Sciatic nerve (tissue), 2 donors: ENCODE results near the gene ANGPTL3. TPM values are rescaled to one million over a fixed set of nuclear protein-coding genes. Genes with fewer than 3 reads are reported as not detected.
"Not testable (repeated sequence)": the region's sequence is repeated elsewhere in the genome, so short reads cannot be mapped to it uniquely, and the experiment has no call there.

Source experiments
- ATAC-seq: fragments of 200-7000 bp; cut with Tn5 transposase; one replicate; pipeline ENCODE4 v1.9.1; 2020; ENCODE audit warnings: mild to moderate bottlenecking, moderate library complexity
- DNase-seq: peaks from one replicate; pipeline ENCODE4 v3.0.0-alpha.2; 2020; ENCODE audit warnings: low spot score
- intact Hi-C: fragments of 100-400 bp; cut with DNase I; formaldehyde crosslinking; loops from one replicate; pipeline ENCODE4 v1.14.2; 2022
- total RNA-seq: library from RNA; stranded (reverse); fragmentation: NEBNext Ultra II Directional; extraction: Animal tissue kit (Norgen Biotek cat#: 25700); gene quantifications from one replicate; pipeline ENCODE4 v1.2.1, GENCODE V29; 2021
- donor health status: DM: no; HTN: no; CAD: no.
- donor health status: DM: no; HTN: no; CAD: no.

Gene ANGPTL3, protein sequence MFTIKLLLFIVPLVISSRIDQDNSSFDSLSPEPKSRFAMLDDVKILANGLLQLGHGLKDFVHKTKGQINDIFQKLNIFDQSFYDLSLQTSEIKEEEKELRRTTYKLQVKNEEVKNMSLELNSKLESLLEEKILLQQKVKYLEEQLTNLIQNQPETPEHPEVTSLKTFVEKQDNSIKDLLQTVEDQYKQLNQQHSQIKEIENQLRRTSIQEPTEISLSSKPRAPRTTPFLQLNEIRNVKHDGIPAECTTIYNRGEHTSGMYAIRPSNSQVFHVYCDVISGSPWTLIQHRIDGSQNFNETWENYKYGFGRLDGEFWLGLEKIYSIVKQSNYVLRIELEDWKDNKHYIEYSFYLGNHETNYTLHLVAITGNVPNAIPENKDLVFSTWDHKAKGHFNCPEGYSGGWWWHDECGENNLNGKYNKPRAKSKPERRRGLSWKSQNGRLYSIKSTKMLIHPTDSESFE
- total RNA-seq: not detected

DNA sequence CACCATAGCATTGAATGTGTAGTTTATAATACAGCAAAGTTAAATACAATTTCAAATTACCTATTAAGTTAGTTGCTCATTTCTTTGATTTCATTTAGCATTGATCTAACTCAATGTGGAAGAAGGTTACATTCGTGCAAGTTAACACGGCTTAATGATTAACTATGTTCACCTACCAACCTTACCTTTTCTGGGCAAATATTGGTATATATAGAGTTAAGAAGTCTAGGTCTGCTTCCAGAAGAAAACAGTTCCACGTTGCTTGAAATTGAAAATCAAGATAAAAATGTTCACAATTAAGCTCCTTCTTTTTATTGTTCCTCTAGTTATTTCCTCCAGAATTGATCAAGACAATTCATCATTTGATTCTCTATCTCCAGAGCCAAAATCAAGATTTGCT, at the start of gene ANGPTL3:
ANGPTL3 (plus strand) TSS at position 240 of the 400 bp plus-strand sequence; CDS start at position 287, 47 bp downstream.
- intact Hi-C loops: no loop called here
- ATAC-seq: no peak

DNA sequence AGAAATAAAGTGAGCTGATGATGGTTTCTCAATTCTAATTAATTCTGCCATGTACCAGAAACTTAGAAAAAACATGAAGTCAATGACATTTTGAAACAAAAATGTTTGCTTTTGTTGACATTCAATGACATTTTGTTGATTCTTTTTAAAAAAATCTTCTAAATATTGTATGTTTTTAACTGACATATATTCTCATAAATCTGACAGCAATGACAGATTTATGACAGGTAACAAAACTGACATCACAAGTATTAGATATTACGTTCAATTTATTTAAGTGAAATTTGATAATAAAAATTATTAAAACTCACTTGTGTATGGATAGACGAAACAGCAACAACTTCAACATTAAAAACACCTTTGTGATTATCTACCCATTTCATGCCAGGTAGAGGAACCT, 36.0 kb upstream of the ANGPTL3 start:
- ATAC-seq (no peak), DNase-seq (no peak)
- intact Hi-C loops: no loop called here

More for the DNA sequence above, at the start of gene ANGPTL3:
- no peak for DNase-seq

DNA sequence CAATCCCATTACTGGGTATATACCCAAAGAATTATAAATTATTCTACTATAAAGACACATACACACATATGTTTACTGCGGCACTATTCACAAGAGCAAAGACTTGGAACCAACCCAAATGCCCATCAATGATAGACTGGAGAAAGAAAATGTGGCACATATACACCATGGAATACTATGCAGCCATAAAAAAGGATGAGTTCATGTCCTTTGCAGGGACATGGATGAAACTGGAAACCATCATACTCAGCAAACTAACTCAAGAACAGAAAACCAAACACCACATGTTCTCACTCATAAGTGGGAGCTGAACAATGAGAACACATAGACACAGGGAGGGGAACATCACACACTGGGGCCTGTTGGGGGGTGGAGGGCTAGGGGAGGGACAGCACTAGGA, 30.1 kb upstream of the ANGPTL3 start:
- ATAC-seq, intact Hi-C loops, DNase-seq: not testable (repeated sequence)

DNA sequence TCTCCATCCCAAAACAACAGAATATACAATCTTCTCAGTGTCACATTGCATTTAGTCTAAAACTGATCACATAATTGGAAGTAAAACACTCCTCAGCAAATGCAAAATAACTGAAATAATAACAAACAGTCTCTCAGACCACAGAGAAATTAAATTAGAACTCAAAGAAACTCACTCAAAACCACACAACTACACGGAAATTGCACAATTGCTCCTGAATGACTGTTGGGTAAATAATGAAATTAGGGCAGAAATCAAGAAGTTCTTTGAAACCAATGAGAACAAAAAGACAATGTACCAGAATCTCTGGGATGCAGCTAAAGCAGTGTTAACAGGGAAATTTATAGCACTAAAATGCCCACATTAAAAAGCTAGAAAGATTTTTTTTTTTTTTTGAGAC, 29.4 kb upstream of the ANGPTL3 start:
- DNase-seq, ATAC-seq, intact Hi-C loops: not testable (repeated sequence)

DNA sequence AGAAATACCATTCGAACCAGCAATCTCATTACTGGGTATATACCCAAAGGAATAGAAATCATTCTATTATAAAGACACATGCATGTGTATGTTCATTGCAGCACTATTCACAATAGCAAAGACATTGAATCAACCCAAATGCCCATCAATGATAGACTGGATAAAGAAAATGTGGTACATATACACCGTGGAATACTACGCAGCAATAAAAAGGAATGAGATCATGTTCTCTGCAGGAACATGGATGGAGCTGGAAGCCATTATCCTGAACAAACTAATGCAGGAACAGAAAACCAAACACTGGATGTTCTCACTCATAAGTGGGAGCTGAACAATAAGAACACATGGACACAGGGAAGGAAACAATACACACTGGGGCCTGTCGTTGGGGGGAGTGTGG, 25.8 kb upstream of the ANGPTL3 start:
- DNase-seq: not testable (repeated sequence)

DNA sequence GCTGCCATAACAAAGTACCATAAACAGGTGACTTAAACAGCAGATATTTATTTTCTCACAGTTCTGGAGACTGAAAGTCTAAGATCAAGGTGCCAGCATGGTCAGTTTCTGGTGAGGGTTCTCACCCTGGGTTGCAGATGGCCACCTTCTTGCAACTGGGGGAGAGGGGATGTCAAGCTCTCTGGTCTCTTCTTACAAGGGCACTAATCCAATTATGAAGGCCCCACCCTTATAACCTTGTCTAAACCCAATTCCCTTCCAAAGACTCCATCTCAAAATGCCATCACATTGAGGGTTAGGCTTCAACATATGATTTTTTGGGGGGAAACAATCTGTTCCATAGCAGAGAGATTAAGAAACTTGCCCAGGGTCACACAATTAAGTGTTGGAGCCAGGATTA, 24.8 kb upstream of the ANGPTL3 start:
- no peak for DNase-seq
- no peak for ATAC-seq
- intact Hi-C loops: no loop called here

More for the DNA sequence above, 25.8 kb upstream of the ANGPTL3 start:
- intact Hi-C loops, ATAC-seq: not testable (repeated sequence)

DNA sequence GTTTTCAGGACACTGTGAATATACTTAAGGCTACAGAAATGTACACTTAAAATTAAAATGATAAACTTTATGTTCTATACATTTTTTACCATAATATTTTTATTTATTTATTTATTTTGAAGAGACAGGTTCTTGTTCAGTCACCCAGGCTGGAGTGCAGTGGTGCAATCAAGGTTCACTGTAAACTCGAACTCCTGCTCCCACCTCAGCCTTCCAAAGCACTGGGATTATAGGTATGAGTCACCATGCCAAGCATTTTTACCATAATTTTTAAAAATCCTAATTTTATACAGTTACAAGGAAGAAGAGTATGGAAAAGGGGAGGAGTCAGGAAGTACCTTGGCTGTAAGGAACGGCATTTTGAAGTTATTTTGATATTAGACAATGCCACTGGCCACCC, 23.6 kb upstream of the ANGPTL3 start:
- ATAC-seq (no peak), DNase-seq (no peak)
- intact Hi-C loops: no loop called here

DNA sequence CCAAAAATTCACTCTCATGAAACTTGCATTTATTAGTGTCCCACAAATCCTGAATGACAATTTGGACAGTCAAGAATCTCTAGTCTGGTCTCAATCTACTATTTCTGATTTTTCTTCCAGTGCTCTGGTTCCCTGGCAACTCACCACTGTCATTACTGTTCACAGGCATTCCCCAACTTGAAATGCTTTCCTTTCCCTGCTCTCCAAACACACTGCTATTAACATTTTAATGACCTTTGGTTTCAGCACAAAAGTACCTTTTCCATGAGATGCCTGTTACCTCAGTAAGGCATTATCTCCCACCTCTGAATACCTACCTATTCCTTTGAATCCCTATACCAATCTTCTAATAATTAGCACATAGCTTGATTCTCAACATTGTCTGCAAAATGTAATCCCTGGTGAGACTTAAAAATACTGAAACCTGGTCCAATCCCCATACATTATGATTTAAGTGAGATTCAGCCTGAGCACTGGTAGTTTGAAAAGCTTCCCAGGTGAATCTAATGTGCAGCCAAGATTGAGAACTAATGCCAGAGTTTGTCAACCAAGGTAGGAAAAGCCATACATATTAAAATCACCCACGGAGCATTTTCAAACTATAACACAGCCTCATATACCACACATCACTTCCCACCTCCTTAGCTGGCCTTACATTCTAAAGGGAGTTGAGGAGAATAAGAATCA, 11.7 kb upstream of the ANGPTL3 start:
- no peak for ATAC-seq
- intact Hi-C loops: no loop called here
- no peak for DNase-seq

DNA sequence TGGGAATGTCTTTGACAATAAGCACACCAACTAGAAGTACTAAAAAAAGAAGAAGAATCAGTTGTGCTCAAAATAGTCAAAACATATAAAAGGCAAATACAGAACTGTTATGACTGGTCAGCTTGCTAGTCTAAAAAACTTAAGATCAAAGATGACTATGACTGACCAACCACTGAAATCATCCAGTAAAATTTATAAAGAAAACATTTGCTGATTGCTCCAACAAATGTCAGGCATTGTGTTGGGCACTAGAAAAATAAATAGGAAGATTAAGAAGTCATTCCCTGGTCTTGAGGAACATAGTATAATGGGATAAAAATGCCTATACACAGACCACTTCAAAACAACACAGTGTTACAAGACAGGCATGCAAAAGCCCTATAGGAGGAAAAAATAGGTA, 9.3 kb upstream of the ANGPTL3 start:
- DNase-seq: no peak
- intact Hi-C loops: no loop called here
- no peak for ATAC-seq

DNA sequence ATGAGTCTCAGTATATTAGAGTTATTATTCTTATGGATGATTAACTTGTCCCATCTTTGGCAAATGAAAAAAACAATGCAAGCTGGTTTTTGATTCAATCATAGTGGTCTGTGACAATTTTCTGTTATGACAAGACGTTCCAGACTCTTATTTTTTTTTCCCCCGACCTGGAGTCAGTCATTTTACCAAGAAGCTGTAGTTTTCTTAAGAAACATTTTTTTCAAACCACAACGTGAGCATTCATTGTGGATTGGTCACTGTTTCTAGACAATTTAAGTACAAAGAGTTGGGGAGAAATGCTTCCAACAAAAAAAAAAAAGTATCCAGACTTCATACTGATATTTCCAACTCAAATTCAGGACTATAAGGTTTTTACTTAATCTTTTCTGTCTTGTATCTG, 8.0 kb upstream of the ANGPTL3 start:
- intact Hi-C loops: no loop called here
- DNase-seq: no peak
- ATAC-seq: no peak

DNA sequence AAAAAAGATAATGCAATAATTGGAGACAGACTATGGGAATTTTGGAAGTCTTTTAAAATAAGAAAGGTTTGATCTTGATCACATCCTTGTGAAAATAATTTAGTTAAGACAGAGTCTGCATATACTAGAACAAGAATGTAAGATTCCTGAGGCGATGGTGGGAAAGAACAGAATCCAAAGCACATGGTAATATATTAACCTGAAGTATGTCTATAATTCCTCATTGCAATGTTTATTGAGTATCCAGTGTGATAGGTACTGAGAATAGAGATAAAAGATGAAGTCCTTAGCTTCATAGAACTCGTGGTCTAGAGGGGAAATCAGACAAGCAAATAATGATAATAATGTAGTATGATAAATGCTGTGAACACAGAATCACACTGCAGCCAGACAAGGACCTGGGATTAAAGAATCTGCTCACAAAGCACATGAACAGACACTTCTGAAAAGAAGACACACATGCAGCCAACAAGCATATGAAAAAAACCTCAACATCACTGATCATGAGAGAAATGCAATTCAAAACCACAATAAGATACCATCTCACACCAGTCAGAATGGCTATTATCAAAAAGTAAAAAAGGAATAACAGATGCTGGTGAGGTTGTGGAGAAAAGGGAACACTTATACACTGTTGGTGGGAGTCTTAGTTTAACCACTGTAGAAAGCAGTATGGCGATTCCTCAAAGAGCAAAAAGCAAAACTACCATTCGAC, 6.9 kb upstream of the ANGPTL3 start:
- intact Hi-C loops: no loop called here
- ATAC-seq: no peak
- no peak for DNase-seq

DNA sequence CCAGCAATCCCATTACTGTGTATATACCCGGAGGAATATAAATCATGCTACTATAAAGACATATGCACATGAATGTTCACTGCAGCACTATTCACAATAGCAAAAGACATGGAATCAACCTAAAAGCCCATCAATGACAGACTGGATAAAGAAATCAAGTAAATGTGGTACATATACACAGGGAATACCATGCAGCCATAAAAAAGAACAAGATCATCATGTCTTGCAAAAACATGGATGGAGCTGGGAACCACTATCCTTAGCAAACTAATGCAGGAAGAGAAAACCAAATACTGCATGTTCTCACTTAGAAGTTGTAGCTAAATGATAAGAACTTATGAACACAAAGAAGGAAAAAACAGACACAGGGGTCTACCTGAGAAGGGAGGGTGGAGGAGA, 6.4 kb upstream of the ANGPTL3 start:
- DNase-seq: no peak
- no peak for ATAC-seq
- intact Hi-C loops: no loop called here

DNA sequence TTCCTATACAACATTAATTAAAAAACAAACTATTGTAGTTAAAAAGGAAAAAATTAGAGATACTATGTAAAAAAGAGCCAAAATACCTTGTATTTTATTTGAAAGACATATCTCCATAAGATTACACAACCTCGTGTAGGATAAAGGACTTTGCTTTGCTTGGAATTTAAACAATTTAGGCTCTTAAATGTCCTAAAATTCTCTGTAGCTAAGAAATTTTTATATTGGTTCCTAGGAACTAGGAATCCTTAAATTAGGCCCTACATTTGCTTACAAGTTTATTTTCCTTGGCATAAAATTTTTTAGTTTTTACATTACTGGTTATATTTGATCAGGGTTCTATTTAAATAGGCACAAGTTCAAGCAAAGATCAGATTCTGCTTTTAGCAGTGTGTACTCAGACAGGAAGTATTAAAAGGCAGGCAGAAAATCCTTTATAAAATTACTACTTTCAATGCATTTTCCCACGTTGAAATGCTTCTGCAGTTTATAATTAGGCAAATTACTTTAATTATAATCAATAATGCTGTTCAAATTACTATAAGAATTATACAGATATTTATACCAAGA, 3.4 kb upstream of the ANGPTL3 start:
- ATAC-seq: no peak
- intact Hi-C loops: no loop called here
- no peak for DNase-seq

DNA sequence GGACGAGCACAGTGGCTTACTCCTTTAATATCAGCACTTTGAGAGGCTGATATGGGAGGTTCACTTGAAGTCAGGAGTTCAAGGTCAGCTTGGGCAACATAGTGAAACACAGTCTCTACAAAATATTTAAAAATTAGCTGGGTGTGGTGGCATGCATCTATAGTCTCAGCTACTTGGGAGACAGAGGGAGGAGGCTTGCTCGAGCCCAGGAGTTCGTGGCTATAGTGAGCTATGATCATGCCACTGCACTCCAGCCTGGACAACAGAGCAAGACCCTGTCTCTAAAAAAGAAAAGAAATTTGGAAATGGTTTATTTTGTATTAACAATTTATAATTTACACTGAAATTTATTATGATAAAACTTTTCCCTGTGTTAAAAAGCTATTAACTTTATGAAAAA, 1.7 kb upstream of the ANGPTL3 start:
- no peak for ATAC-seq
- no peak for DNase-seq
- intact Hi-C loops: no loop called here

DNA sequence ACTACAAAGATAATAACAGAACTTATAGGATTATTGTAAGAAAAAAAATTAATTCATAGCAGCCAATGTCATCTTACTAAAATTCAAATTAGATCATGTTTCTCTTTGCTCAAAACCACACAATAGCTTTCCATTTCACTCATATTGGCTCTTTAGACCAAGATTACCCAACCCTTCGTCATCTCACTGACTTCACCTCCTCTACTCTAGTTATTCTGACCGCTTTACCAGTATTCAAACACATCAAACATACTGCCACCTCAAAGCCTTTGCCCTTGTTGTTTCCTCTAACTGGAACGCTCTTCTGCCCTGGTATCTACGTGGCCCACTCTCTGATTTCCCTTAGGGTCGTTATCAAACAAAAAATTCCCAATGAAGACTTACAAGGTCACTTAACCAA, 1.7 kb downstream of the ANGPTL3 start:
- intact Hi-C loops: no loop called here
- ATAC-seq (no peak), DNase-seq (no peak)

DNA sequence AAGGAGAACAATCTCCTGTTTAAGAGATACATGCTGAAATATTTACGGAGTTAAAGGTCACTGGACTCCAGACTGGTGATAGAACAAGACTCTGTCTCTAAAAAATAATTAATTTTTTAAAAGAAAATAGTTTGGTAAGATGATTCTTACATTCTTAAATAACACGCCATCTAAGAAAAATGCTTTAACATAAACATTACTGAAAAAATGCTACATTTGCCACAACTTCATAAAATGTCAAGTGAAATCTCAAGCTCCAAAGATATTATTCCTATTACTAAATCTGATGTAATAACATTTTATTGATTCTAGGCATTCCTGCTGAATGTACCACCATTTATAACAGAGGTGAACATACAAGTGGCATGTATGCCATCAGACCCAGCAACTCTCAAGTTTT, 4.1 kb downstream of the ANGPTL3 start:
- intact Hi-C loops: no loop called here
- no peak for ATAC-seq
- no peak for DNase-seq

DNA sequence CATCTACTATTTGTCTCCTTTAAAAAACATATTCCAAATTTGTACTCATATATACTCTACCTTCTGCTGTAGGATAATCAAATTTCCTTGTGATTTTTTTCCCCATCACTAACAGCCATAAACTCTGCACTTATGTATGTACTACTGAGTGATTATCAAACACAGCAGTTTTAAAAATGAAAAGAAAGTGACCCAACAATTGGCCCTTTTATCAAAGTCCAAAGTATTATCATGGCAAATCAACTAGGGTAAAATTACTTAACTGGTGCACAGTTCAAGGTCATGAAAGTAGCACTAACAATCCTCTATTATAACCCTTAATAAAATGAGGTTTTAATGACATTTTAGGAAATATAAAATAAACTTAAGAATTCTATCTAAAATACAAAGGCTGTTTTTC, 11.6 kb downstream of the ANGPTL3 start:
- intact Hi-C loops: no loop called here
- no peak for ATAC-seq
- DNase-seq: no peak

DNA sequence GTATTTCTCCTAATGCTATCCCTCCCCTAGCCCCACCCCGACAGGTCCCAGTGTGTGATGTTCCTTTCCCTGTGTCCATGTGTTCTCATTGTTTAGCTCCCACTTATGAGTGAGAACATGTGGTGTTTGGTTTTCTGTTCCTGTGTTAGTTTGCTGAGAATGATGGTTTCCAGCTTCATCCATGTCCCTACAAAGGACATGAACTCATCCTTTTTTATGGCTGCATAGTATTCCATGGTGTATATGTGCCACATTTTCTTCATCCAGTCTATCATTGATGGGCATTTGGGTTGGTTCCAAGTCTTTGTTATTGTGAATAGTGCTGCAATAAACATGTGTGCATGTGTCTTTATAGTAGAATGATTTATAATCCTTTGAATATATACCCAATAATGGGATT, 13.3 kb downstream of the ANGPTL3 start:
- DNase-seq: not testable (repeated sequence)

DNA sequence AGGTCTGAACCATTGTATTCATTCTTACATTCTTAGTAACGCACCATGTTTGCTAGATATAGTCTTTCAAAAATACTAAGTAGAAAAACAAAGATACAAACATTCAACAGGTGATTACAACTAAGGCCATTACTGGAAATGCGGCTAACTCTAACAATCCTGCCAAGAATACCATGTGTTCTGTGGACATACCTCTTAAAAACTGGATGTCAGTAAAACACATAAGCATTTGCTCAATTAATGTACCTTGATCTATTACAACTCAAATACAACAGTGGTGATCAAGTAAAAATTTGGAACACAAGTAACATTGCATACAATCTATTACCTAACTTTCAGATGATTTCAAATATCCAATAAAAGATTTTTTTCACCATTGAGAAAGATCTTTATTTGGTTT, 15.4 kb downstream of the ANGPTL3 start:
- ATAC-seq: no peak
- DNase-seq: no peak
- intact Hi-C loops: no loop called here

More for the DNA sequence above, 13.3 kb downstream of the ANGPTL3 start:
- ATAC-seq, intact Hi-C loops: not testable (repeated sequence)
